GM20000 (cell line): Measurements from ENCODE around the gene PAPSS2.
A peak's percentile ranks its signal among the peaks of the same experiment; 100 is the strongest.
"Not testable (repeated sequence)": the region's sequence is repeated elsewhere in the genome, so short reads cannot be mapped to it uniquely, and the experiment has no call there.

Source experiments
- DNase-seq: peaks from one replicate; pipeline ENCODE4 v3.0.0; 2012; ENCODE audit warnings: low spot score
- TF ChIP-seq, protein P1 (sequence below): IDR thresholded peaks from 2 replicates; pipeline ENCODE4 v1.5.1; 2012; ENCODE audit warnings: mild to moderate bottlenecking, control low read depth; ENCODE audit errors: extremely low read depth, missing control alignments

PAPSS2 gene

DNA sequence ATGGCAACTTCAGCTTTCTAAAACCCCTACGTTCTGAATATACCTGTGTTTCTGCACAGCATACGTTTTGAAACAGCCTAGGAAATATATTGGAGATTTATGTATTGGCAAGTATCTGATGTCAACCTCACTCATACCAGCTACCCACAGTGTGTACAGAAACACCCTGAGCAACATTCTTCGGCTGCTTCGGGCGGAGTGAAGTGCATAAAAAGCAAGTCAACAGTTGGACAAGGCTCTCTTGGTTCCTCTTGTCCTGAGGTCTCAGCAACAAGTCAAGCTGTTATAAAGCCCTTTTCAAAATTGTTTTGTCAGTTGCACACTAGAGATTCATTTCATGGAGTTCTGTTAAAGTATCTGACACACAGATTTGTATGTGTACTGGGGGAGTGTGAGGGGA is 40.0 kb upstream of the PAPSS2 start:
- DNase-seq: no peak
- TF ChIP-seq, protein P1, sequence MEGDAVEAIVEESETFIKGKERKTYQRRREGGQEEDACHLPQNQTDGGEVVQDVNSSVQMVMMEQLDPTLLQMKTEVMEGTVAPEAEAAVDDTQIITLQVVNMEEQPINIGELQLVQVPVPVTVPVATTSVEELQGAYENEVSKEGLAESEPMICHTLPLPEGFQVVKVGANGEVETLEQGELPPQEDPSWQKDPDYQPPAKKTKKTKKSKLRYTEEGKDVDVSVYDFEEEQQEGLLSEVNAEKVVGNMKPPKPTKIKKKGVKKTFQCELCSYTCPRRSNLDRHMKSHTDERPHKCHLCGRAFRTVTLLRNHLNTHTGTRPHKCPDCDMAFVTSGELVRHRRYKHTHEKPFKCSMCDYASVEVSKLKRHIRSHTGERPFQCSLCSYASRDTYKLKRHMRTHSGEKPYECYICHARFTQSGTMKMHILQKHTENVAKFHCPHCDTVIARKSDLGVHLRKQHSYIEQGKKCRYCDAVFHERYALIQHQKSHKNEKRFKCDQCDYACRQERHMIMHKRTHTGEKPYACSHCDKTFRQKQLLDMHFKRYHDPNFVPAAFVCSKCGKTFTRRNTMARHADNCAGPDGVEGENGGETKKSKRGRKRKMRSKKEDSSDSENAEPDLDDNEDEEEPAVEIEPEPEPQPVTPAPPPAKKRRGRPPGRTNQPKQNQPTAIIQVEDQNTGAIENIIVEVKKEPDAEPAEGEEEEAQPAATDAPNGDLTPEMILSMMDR: no peak

DNA sequence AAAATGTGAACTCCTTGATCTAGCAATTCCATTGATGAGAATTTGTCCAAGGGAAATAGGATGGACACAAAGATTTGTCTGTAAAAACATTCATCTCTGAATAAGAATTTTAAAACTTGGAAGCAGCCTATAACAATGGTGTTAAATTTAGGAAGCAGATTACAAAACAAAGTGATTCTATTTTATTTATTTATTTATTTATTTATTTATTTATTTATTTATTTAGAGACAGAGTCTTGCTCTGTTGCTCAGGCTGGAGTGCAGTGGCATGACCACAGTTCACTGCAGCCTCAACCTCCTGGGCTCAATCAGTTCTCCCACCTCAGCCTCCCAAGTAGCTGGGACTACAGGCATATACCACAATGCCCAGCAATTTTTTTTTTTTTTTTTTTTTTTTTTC is 38.2 kb upstream of the PAPSS2 start:
- DNase-seq: not testable (repeated sequence)

GRCh38 chr10:87622314-87623004 is 37.2 kb upstream of the PAPSS2 start:
- DNase-seq: peak; percentile 16

GRCh38 chr10:87623191-87623590 is 36.5 kb upstream of the PAPSS2 start:
- no peak for DNase-seq
- TF ChIP-seq, protein P1: no peak

More at GRCh38 chr10:87622314-87623004, 37.2 kb upstream of the PAPSS2 start:
- TF ChIP-seq, protein P1: no peak

DNA sequence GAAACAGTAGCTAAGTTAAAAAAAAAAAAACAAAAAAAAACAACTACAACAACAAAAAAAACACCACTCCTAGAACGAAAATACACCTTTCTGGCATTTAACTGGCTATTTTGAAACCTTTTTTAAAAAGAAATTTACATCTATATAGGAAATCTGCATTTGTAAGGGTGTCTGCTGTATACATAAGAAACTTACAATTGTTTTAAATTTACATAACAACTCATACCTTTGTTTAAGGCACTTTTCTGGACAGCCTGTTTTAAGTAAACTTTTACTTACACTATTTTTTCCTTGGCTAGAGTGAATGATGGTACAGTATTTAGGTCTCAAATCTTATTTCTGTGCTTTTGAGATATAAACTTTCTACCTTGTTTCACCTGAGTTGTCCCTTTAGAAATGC is 34.0 kb upstream of the PAPSS2 start:
- TF ChIP-seq, protein P1: no peak

GRCh38 chr10:87626422-87626892 is 33.2 kb upstream of the PAPSS2 start:
- TF ChIP-seq, protein P1: no peak
- no peak for DNase-seq

More for the DNA sequence above, 34.0 kb upstream of the PAPSS2 start:
- DNase-seq: no peak

DNA sequence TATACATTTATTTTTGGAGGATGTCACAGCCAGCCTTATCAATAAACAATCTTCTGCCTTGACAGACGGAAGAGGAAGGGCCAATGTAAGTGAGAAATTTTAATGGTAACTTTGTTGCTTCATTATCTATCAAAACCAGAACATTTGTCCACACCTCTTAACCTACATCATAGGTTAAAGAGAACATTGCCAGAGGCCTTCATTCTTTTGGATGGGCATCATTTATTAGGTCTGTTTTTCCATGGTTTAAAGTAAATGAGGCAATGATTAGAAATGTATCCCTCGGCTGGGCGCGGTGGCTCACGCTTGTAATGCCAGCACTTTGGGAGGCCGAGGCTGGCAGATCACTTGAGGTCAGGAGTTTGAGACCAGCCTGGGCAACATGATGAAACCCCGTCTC is 29.5 kb upstream of the PAPSS2 start:
- DNase-seq: no peak
- TF ChIP-seq, protein P1: no peak

- DNase-seq: no peak
- TF ChIP-seq, protein P1: no peak
Observed at GRCh38 chr10:87632454-87632853, 27.2 kb upstream of the PAPSS2 start.
